Panc1 (cell line): ENCODE data around the gene VAV3. TPM values are rescaled to one million over a fixed set of nuclear protein-coding genes. Genes with fewer than 3 reads are reported as not detected.

ENCODE experiments used
- ATAC-seq: fragments of 200-7000 bp; cut with Tn5 transposase; 2 replicates; pipeline ENCODE4 v1.9.1; 2020; ENCODE audit warnings: mild to moderate bottlenecking, moderate library complexity
- BruUV-seq: library from RNA; stranded (reverse); fragments of 400-500 nt; replicated peaks from 2 replicates; lab custom pipeline; 2021; lab: Mats Ljungman, UMichigan
- CTCF ChIA-PET: fragments of 300-600 bp; sonication (Branson Sonifier 250); formaldehyde crosslinking; loops from one replicate; lab custom pipeline; 2022; ENCODE audit warnings: antibody characterized with exemption; lab: Charles Lee
- POLR2A ChIA-PET: fragments of 300-600 bp; sonication (Branson Sonifier 250); formaldehyde crosslinking; loops from one replicate; lab custom pipeline; 2022; ENCODE audit warnings: antibody characterized with exemption; lab: Charles Lee
- DNase-seq: peaks from one replicate; pipeline ENCODE4 v3.0.0-alpha.2; 2010; ENCODE audit warnings: low read depth, low spot score
- H3K27ac ChIP-seq: 2 replicates; pipeline ENCODE4 v1.5.1; 2011; ENCODE audit warnings: mild to moderate bottlenecking, low read length, inconsistent platforms
- H3K27me3 ChIP-seq: fragments of 200-500 bp; sonication (Bioruptor generic); 2 replicates; pipeline ENCODE4 v1.6.0; 2014; ENCODE audit warnings: low read length, inconsistent platforms; ENCODE audit not compliant: control insufficient read depth, insufficient read depth
- H3K36me3 ChIP-seq: fragments of 200-500 bp; sonication (Bioruptor generic); 2 replicates; pipeline ENCODE4 v1.5.1; 2014; ENCODE audit warnings: inconsistent platforms, mild to moderate bottlenecking, low read length, moderate library complexity; ENCODE audit not compliant: control insufficient read depth, insufficient read depth
- H3K4me1 ChIP-seq: 2 replicates; pipeline ENCODE4 v1.5.1; 2011; ENCODE audit warnings: inconsistent platforms, mild to moderate bottlenecking, low read length, moderate library complexity; ENCODE audit not compliant: control insufficient read depth, insufficient read depth
- H3K4me3 ChIP-seq, 2 experiments: 2 replicates each; pipeline ENCODE4 v1.5.1; 2011 to 2012; ENCODE audit warnings: low read depth in 2 of 2, low read length in 2 of 2, mild to moderate bottlenecking in 2 of 2, inconsistent platforms in 1 of 2, moderate library complexity in 1 of 2
- H3K9me3 ChIP-seq: fragments of 200-500 bp; sonication (Bioruptor generic); 2 replicates; pipeline ENCODE4 v1.5.1; 2014; ENCODE audit warnings: low read depth, mild to moderate bottlenecking, inconsistent platforms, low read length, moderate library complexity; ENCODE audit not compliant: control insufficient read depth, insufficient read depth
- POLR2AphosphoS5 ChIP-seq: IDR thresholded peaks from 2 replicates; pipeline ENCODE4 v1.6.1; 2012; ENCODE audit warnings: mild to moderate bottlenecking, low read depth, low read length, moderate library complexity
- SIN3A ChIP-seq: IDR thresholded peaks from 2 replicates; pipeline ENCODE4 v1.6.1; 2012; ENCODE audit warnings: low read depth, mild to moderate bottlenecking, low read length, moderate library complexity, borderline replicate concordance; ENCODE audit not compliant: insufficient read depth
- TCF7L2 ChIP-seq: IDR thresholded peaks from 2 replicates; pipeline ENCODE4 v1.6.1; 2011; ENCODE audit warnings: mild to moderate bottlenecking, low read depth, low read length, inconsistent platforms
- in situ Hi-C: cut with HindIII; loops from 2 replicates; pipeline ENCODE4 v1.10.0; 2016; ENCODE audit warnings: low sequenced_read_pairs, low pct_unique_long_range_greater_than_20kb
- intact Hi-C: fragments of 100-400 bp; cut with micrococcal nuclease; formaldehyde crosslinking; loops from one replicate; pipeline ENCODE4 v1.10.0; 2022; ENCODE audit not compliant: unreplicated experiment
- total RNA-seq: library from RNA; stranded (reverse); gene quantifications from one replicate; pipeline ENCODE4 v1.2.1, GENCODE V29; 2021; ENCODE audit not compliant: unreplicated experiment
- TF ChIP-seq, protein P1 (sequence below): fragments of 450-650 bp; IDR thresholded peaks from 2 replicates; pipeline ENCODE4 v1.5.1; 2017; ENCODE audit warnings: mild to moderate bottlenecking
- TF ChIP-seq, protein P2 (sequence below), 2 experiments: IDR thresholded peaks; 2 replicates each; pipeline ENCODE4 v1.6.1; 2011 to 2012; ENCODE audit warnings: low read depth in 2 of 2, control low read depth in 1 of 2, low read length in 1 of 2, mild to moderate bottlenecking in 1 of 2, moderate library complexity in 1 of 2; ENCODE audit not compliant: insufficient read depth in 1 of 2

VAV3 gene
- total RNA-seq, 1 experiment from 2014 or later, result 0.23 TPM

DNA sequence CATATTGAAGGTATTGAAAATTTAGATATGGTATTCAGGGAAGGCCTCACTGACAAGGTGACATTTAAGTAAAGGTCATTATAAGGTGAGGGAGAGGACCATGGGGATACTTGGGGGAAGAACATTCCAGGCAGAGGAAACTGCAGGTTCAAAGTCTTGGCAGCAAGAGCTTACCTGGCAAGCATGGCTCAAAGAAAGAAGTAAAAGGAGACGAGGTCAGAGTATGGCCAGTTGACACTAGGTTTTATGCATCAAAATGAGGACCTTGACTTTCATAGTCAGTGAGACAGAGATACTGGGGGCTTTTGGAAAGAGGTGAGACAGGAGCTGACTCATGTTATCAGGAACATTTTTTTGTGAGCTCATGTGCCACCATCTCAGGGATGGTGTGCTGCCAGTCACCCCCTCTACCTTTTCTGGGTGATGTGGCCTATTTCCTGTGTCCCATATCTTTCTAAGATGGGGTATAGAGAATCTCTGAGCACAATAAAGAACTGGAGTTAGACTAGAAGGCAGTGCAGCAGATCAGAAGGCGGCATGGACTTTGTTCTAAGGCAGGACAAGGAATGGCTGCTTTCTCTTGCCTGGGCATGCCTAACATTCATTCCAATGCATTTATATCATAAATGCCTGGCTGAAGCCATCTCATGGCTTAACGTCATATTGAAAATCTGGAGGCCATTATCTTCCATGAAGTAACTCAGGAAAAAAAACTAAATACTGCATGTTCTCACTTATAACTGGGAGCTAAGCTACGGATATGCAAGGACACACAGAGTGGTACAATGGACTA, 417.4 kb downstream of the VAV3 start:
- ATAC-seq (no peak), DNase-seq (no peak)
- H3K27ac ChIP-seq, result no peak overlapping the region
- no peak overlapping the region for H3K4me3 ChIP-seq
- no peaks in the 10 kb centered on the region for H3K36me3 ChIP-seq
- H3K4me1 ChIP-seq, result no peaks in the 10 kb centered on the region
- TF ChIP-seq POLR2AphosphoS5 (no peak), TCF7L2 (no peak), SIN3A (no peak)
- TF ChIP-seq, protein P1, sequence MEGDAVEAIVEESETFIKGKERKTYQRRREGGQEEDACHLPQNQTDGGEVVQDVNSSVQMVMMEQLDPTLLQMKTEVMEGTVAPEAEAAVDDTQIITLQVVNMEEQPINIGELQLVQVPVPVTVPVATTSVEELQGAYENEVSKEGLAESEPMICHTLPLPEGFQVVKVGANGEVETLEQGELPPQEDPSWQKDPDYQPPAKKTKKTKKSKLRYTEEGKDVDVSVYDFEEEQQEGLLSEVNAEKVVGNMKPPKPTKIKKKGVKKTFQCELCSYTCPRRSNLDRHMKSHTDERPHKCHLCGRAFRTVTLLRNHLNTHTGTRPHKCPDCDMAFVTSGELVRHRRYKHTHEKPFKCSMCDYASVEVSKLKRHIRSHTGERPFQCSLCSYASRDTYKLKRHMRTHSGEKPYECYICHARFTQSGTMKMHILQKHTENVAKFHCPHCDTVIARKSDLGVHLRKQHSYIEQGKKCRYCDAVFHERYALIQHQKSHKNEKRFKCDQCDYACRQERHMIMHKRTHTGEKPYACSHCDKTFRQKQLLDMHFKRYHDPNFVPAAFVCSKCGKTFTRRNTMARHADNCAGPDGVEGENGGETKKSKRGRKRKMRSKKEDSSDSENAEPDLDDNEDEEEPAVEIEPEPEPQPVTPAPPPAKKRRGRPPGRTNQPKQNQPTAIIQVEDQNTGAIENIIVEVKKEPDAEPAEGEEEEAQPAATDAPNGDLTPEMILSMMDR, result no peak
- TF ChIP-seq, protein P2, sequence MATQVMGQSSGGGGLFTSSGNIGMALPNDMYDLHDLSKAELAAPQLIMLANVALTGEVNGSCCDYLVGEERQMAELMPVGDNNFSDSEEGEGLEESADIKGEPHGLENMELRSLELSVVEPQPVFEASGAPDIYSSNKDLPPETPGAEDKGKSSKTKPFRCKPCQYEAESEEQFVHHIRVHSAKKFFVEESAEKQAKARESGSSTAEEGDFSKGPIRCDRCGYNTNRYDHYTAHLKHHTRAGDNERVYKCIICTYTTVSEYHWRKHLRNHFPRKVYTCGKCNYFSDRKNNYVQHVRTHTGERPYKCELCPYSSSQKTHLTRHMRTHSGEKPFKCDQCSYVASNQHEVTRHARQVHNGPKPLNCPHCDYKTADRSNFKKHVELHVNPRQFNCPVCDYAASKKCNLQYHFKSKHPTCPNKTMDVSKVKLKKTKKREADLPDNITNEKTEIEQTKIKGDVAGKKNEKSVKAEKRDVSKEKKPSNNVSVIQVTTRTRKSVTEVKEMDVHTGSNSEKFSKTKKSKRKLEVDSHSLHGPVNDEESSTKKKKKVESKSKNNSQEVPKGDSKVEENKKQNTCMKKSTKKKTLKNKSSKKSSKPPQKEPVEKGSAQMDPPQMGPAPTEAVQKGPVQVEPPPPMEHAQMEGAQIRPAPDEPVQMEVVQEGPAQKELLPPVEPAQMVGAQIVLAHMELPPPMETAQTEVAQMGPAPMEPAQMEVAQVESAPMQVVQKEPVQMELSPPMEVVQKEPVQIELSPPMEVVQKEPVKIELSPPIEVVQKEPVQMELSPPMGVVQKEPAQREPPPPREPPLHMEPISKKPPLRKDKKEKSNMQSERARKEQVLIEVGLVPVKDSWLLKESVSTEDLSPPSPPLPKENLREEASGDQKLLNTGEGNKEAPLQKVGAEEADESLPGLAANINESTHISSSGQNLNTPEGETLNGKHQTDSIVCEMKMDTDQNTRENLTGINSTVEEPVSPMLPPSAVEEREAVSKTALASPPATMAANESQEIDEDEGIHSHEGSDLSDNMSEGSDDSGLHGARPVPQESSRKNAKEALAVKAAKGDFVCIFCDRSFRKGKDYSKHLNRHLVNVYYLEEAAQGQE (IDR thresholded peaks at IDR 0.05; ENCODE audit: insufficient read depth in 1 of 2, low read depth in 2 of 2, low read length in 1 of 2), result no peak
- no peaks in the 10 kb centered on the region for H3K9me3 ChIP-seq
- no peaks in the 10 kb centered on the region for H3K27me3 ChIP-seq
- intact Hi-C loops, result no loop called here
- no TSS peak for BruUV-seq
- POLR2A ChIA-PET, result no interaction called here
- in situ Hi-C loops, result no loop called here
- CTCF ChIA-PET, result no interaction called here

DNA sequence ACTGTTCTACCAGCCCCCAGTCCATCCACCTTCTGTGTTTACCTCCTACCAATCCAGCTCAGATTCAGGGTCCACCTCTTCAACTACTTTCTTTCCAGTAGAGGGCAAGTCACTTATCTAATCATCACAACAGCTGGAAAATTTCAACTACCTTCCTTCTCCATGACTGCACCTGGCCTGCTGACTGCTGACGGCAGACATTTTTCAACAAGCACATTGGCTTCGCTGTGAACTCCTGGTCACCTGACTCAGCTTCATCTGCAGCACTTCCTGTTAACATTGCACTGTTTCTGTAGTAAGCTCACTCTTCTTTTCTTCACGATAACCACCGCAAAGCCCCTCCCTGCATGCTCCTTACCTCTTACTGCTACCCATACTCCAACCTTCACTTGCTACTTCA, 418.4 kb downstream of the VAV3 start:
- H3K4me3 ChIP-seq, result no peak overlapping the region
- ChIA-PET POLR2A (no interaction called here), CTCF (no interaction called here)
- BruUV-seq, result no TSS peak
- intact Hi-C loops (no loop called here), in situ Hi-C loops (no loop called here)
- no peaks in the 10 kb centered on the region for H3K4me1 ChIP-seq
- TF ChIP-seq, protein P1, result no peak
- no peak for TF ChIP-seq TCF7L2
- TF ChIP-seq SIN3A, result no peak
- no peak for TF ChIP-seq POLR2AphosphoS5
- TF ChIP-seq, protein P2 (IDR thresholded peaks at IDR 0.05; ENCODE audit: insufficient read depth in 1 of 2, low read depth in 2 of 2, low read length in 1 of 2), result no peak
- ATAC-seq, result no peak
- DNase-seq, result no peak
- H3K27ac ChIP-seq, result no peak overlapping the region
- H3K27me3 ChIP-seq, result no peaks in the 10 kb centered on the region
- H3K9me3 ChIP-seq, result no peaks in the 10 kb centered on the region
- no peaks in the 10 kb centered on the region for H3K36me3 ChIP-seq
